Neural cell (in vitro differentiated cells): ENCODE data around the gene ZNF175. TPM values are rescaled to one million over a fixed set of nuclear protein-coding genes. Genes with fewer than 3 reads are reported as not detected.

Experiments
- H2AFZ ChIP-seq: fragments of 200-600, 300-800 bp; sonication (generic), shearing (Covaris generic); 2 replicates; pipeline ENCODE4 v1.6.0; 2014; ENCODE audit warnings: low read depth, mild to moderate bottlenecking, antibody characterized with exemption, low read length, moderate library complexity
- H3F3A ChIP-seq: fragments of 200-600 bp; shearing (Covaris generic); 2 replicates; pipeline ENCODE4 v1.6.1; 2016; ENCODE audit warnings: mild to moderate bottlenecking, moderate library complexity, mixed read lengths, antibody characterized with exemption, low read length; ENCODE audit not compliant: insufficient read depth, poor library complexity, severe bottlenecking
- H3K27ac ChIP-seq: fragments of 200-600, 300-800 bp; sonication (generic), shearing (Covaris generic); 2 replicates; pipeline ENCODE4 v1.5.1; 2014; ENCODE audit warnings: mild to moderate bottlenecking, low read length, moderate library complexity
- H3K27me3 ChIP-seq: fragments of 300-800, 200-600 bp; sonication (generic), shearing (Covaris generic); 2 replicates; pipeline ENCODE4 v1.6.0; 2014; ENCODE audit warnings: mild to moderate bottlenecking, low read depth, low read length, moderate library complexity; ENCODE audit not compliant: insufficient read depth
- H3K36me3 ChIP-seq: fragments of 300-800, 200-600 bp; sonication (generic), shearing (Covaris generic); 2 replicates; pipeline ENCODE4 v1.5.1; 2014; ENCODE audit warnings: mild to moderate bottlenecking, antibody characterized with exemption, low read length, moderate library complexity; ENCODE audit not compliant: insufficient read depth
- H3K4me2 ChIP-seq: fragments of 300-800, 200-600 bp; sonication (generic), shearing (Covaris generic); 2 replicates; pipeline ENCODE4 v1.6.0; 2014; ENCODE audit warnings: mild to moderate bottlenecking, low read length
- H3K4me3 ChIP-seq: fragments of 300-800, 200-600 bp; sonication (generic), shearing (Covaris generic); 2 replicates; pipeline ENCODE4 v1.5.1; 2014; ENCODE audit warnings: mild to moderate bottlenecking, low read length, moderate library complexity
- H3K79me2 ChIP-seq: fragments of 200-600 bp; shearing (Covaris generic); replicated peaks from 2 replicates; pipeline ENCODE4 v1.6.0; 2014; ENCODE audit warnings: mild to moderate bottlenecking, low read length, moderate library complexity; ENCODE audit not compliant: insufficient read depth
- H3K9ac ChIP-seq: fragments of 300-800, 200-600 bp; sonication (generic), shearing (Covaris generic); 2 replicates; pipeline ENCODE4 v1.6.1; 2016; ENCODE audit warnings: mild to moderate bottlenecking, low read length, mixed read lengths
- H3K9me2 ChIP-seq: fragments of 200-600 bp; shearing (Covaris generic); 2 replicates; pipeline ENCODE4 v1.6.1; 2016; ENCODE audit warnings: mild to moderate bottlenecking, low read length, mixed read lengths; ENCODE audit not compliant: insufficient read depth
- H3K9me3 ChIP-seq: fragments of 200-600, 300-800 bp; sonication (generic), shearing (Covaris generic); 2 replicates; pipeline ENCODE4 v1.6.1; 2016; ENCODE audit warnings: mild to moderate bottlenecking, mixed run types, low read length, moderate library complexity, mixed read lengths
- H4K20me1 ChIP-seq: fragments of 200-600 bp; shearing (Covaris generic); 2 replicates; pipeline ENCODE4 v1.6.1; 2016; ENCODE audit warnings: mild to moderate bottlenecking, mixed run types; ENCODE audit not compliant: insufficient read depth
- EP300 ChIP-seq: fragments of 450-650 bp; conservative IDR thresholded peaks from 2 replicates; pipeline ENCODE4 v1.6.1; 2014; ENCODE audit warnings: antibody characterized with exemption, mild to moderate bottlenecking, moderate library complexity; ENCODE audit not compliant: poor library complexity, severe bottlenecking
- EZH2 ChIP-seq: fragments of 200-600, 300-800 bp; shearing (Covaris generic), sonication (generic); IDR thresholded peaks from 2 replicates; pipeline ENCODE4 v1.6.1; 2014; ENCODE audit warnings: antibody characterized with exemption, low read length, borderline replicate concordance, mild to moderate bottlenecking; ENCODE audit not compliant: insufficient read depth, poor library complexity, severe bottlenecking
- MXI1 ChIP-seq: fragments of 450-650 bp; conservative IDR thresholded peaks from 2 replicates; pipeline ENCODE4 v1.6.1; 2014; ENCODE audit warnings: antibody characterized with exemption, mild to moderate bottlenecking; ENCODE audit not compliant: poor library complexity, severe bottlenecking
- POLR2AphosphoS5 ChIP-seq: IDR thresholded peaks from 2 replicates; pipeline ENCODE4 v1.6.1; 2012
- RAD21 ChIP-seq: fragments of 450-650 bp; conservative IDR thresholded peaks from 2 replicates; pipeline ENCODE4 v1.6.1; 2014; ENCODE audit warnings: antibody characterized with exemption, mild to moderate bottlenecking, moderate library complexity
- SMC3 ChIP-seq: fragments of 450-650 bp; conservative IDR thresholded peaks from 2 replicates; pipeline ENCODE4 v1.6.1; 2014; ENCODE audit warnings: antibody characterized with exemption, mild to moderate bottlenecking, moderate library complexity; ENCODE audit not compliant: poor library complexity
- TAF1 ChIP-seq: IDR thresholded peaks from 2 replicates; pipeline ENCODE4 v1.6.1; 2012; ENCODE audit warnings: low read depth
- polyA plus RNA-seq: library from polyadenylated mRNA; depleted of rRNA; stranded (reverse); fragments of >200 nt; gene quantifications from 2 replicates; pipeline ENCODE4 v1.2.3, GENCODE V29; 2014
- TF ChIP-seq, protein P1 (sequence below): IDR thresholded peaks from 2 replicates; pipeline ENCODE4 v1.6.1; 2012; ENCODE audit warnings: borderline replicate concordance
- TF ChIP-seq, protein P2 (sequence below): fragments of 450-650 bp; IDR thresholded peaks from 2 replicates; pipeline ENCODE4 v1.5.1; 2014; ENCODE audit warnings: antibody characterized with exemption, mild to moderate bottlenecking, moderate library complexity; ENCODE audit not compliant: poor library complexity, severe bottlenecking

ZNF175 gene
- polyA plus RNA-seq, 1 donor from 2014 or later = 10.9 TPM

DNA sequence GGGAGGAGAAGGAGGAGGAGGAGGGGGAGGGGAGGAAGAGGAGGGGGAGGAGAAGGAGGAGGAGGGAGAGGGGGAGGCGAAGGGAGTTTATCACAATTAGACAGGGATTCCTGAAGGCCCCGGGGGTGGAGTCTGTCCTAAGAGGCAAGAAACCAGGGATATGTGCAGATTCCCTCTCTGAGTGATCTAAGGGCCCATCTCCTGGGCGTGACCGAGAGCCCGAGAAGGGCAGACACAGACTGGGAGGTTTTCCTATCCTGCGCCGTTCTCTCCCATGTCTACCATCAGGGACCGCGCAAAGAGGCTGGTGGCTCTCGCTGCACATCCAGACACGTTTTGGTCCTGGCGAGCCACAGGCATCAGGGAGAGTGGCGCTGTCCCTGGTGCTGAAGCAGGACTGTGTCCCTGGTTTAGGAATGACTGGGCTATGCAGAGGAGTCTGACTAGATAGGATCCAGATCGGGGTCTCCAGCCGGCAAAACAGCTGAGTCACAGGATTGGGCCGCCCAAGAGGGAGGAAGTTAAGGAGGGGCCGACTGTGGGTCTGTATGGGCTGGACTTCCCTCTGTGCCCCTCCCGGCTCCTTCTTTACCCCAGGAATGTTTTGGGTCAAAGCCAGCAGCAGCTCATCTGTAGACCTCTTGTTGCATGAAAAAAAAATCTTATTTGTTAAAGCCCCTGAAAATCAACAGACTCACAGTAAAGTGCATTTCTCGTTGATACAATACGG, 17.9 kb upstream of the ZNF175 start:
- no peaks in the 10 kb centered on the region for H3K79me2 ChIP-seq
- H3K4me3 ChIP-seq = peak overlapping the region; percentile 28
- H3K36me3 ChIP-seq = no peaks in the 10 kb centered on the region
- TF ChIP-seq, protein P1, sequence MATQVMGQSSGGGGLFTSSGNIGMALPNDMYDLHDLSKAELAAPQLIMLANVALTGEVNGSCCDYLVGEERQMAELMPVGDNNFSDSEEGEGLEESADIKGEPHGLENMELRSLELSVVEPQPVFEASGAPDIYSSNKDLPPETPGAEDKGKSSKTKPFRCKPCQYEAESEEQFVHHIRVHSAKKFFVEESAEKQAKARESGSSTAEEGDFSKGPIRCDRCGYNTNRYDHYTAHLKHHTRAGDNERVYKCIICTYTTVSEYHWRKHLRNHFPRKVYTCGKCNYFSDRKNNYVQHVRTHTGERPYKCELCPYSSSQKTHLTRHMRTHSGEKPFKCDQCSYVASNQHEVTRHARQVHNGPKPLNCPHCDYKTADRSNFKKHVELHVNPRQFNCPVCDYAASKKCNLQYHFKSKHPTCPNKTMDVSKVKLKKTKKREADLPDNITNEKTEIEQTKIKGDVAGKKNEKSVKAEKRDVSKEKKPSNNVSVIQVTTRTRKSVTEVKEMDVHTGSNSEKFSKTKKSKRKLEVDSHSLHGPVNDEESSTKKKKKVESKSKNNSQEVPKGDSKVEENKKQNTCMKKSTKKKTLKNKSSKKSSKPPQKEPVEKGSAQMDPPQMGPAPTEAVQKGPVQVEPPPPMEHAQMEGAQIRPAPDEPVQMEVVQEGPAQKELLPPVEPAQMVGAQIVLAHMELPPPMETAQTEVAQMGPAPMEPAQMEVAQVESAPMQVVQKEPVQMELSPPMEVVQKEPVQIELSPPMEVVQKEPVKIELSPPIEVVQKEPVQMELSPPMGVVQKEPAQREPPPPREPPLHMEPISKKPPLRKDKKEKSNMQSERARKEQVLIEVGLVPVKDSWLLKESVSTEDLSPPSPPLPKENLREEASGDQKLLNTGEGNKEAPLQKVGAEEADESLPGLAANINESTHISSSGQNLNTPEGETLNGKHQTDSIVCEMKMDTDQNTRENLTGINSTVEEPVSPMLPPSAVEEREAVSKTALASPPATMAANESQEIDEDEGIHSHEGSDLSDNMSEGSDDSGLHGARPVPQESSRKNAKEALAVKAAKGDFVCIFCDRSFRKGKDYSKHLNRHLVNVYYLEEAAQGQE = peak; percentile 83
- TF ChIP-seq RAD21 = no peak
- no peaks in the 10 kb centered on the region for H3K9me3 ChIP-seq
- H3K27me3 ChIP-seq = peaks cover 4% of the 10 kb centered on the region
- H3K9ac ChIP-seq = no peak overlapping the region
- H2AFZ ChIP-seq = no peak overlapping the region
- H3K9me2 ChIP-seq = no peaks in the 10 kb centered on the region
- no peaks in the 10 kb centered on the region for H4K20me1 ChIP-seq
- no peak overlapping the region for H3K27ac ChIP-seq
- H3K4me2 ChIP-seq = no peak overlapping the region
- H3F3A ChIP-seq = no peaks in the 10 kb centered on the region

DNA sequence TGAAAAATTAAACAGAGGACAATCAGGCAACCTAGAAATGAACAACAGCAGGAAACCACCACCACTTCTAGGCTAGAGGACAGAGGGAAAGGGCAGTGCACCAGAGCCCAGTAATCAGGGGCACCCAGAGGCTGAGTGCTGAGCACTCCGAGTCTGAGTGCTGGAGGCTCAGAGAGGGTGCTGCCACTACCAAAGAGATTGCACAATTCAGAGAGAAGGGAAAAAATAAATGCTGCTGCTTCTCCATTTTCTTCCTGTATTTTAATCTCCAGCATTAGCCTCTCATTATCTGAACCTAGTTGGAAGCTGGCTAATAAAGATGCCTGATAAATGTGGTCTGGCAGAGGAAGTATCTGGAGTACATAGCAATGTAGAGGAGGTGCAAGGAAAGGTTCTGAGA, 11.8 kb upstream of the ZNF175 start:
- Histone ChIP-seq H3K9ac (no peak overlapping the region), H3K27ac (no peak overlapping the region), H3K36me3 (no peaks in the 10 kb centered on the region), H2AFZ (no peak overlapping the region), H3K4me3 (no peak overlapping the region), H3K9me3 (no peaks in the 10 kb centered on the region), H3K27me3 (no peaks in the 10 kb centered on the region), H4K20me1 (no peaks in the 10 kb centered on the region), H3K9me2 (no peaks in the 10 kb centered on the region), H3F3A (no peaks in the 10 kb centered on the region), H3K79me2 (no peaks in the 10 kb centered on the region), H3K4me2 (no peak overlapping the region)
- TF ChIP-seq EZH2 = no peak
- TF ChIP-seq POLR2AphosphoS5 = no peak
- TF ChIP-seq, protein P1 = no peak
- TF ChIP-seq MXI1 = no peak
- TF ChIP-seq RAD21 = no peak
- TF ChIP-seq EP300 = no peak
- TF ChIP-seq TAF1 = no peak
- TF ChIP-seq SMC3 = no peak
- TF ChIP-seq, protein P2, sequence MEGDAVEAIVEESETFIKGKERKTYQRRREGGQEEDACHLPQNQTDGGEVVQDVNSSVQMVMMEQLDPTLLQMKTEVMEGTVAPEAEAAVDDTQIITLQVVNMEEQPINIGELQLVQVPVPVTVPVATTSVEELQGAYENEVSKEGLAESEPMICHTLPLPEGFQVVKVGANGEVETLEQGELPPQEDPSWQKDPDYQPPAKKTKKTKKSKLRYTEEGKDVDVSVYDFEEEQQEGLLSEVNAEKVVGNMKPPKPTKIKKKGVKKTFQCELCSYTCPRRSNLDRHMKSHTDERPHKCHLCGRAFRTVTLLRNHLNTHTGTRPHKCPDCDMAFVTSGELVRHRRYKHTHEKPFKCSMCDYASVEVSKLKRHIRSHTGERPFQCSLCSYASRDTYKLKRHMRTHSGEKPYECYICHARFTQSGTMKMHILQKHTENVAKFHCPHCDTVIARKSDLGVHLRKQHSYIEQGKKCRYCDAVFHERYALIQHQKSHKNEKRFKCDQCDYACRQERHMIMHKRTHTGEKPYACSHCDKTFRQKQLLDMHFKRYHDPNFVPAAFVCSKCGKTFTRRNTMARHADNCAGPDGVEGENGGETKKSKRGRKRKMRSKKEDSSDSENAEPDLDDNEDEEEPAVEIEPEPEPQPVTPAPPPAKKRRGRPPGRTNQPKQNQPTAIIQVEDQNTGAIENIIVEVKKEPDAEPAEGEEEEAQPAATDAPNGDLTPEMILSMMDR = no peak
